GM23338 (cell line): ENCODE results near the gene NDST1. TPM values are rescaled to one million over a fixed set of nuclear protein-coding genes. Genes with fewer than 3 reads are reported as not detected.

Source experiments
- ATAC-seq: fragments of 200-7000 bp; cut with Tn5 transposase; 3 replicates; pipeline ENCODE4 v1.9.1; 2020
- DNase-seq: peaks from one replicate; pipeline ENCODE4 v3.0.0-alpha.2; 2015; ENCODE audit warnings: low spot score
- H2AFZ ChIP-seq: fragments of 200-600 bp; sonication (generic); 2 replicates; pipeline ENCODE4 v1.8.0; 2016; ENCODE audit warnings: antibody characterized with exemption, mild to moderate bottlenecking, moderate library complexity
- H3F3A ChIP-seq: fragments of 200-600 bp; sonication (generic); replicated peaks from 2 replicates; pipeline ENCODE4 v1.8.0; 2017; ENCODE audit warnings: antibody characterized with exemption, mixed run types, low read depth
- H3K27ac ChIP-seq: fragments of 200-600 bp; sonication (generic); 2 replicates; pipeline ENCODE4 v1.6.1; 2016; ENCODE audit warnings: low read depth
- H3K27me3 ChIP-seq: fragments of 200-600 bp; sonication (generic); 2 replicates; pipeline ENCODE4 v1.8.0; 2016; ENCODE audit warnings: mild to moderate bottlenecking, mixed run types, moderate library complexity; ENCODE audit not compliant: insufficient read depth
- H3K36me3 ChIP-seq: fragments of 200-600 bp; sonication (generic); 2 replicates; pipeline ENCODE4 v1.8.0; 2016; ENCODE audit warnings: mild to moderate bottlenecking; ENCODE audit not compliant: insufficient read depth
- H3K4me1 ChIP-seq: fragments of 200-600 bp; sonication (generic); 2 replicates; pipeline ENCODE4 v1.8.0; 2016; ENCODE audit warnings: mild to moderate bottlenecking, moderate library complexity; ENCODE audit not compliant: insufficient read depth
- H3K4me2 ChIP-seq: fragments of 200-600 bp; sonication (generic); 2 replicates; pipeline ENCODE4 v1.7.1; 2017; ENCODE audit warnings: mixed run types
- H3K4me3 ChIP-seq: fragments of 200-600 bp; sonication (generic); 2 replicates; pipeline ENCODE4 v1.6.1; 2016; ENCODE audit warnings: mixed run types
- H3K79me2 ChIP-seq: fragments of 200-600 bp; sonication (generic); replicated peaks from 2 replicates; pipeline ENCODE4 v1.8.0; 2017; ENCODE audit warnings: mild to moderate bottlenecking; ENCODE audit not compliant: insufficient read depth
- H3K9me2 ChIP-seq: fragments of 200-600 bp; sonication (generic); 2 replicates; pipeline ENCODE4 v1.8.0; 2017; ENCODE audit not compliant: insufficient read depth
- H4K20me1 ChIP-seq: fragments of 200-600 bp; sonication (generic); replicated peaks from 2 replicates; pipeline ENCODE4 v1.8.0; 2017; ENCODE audit warnings: mild to moderate bottlenecking; ENCODE audit not compliant: insufficient read depth
- H3K27ac Mint-ChIP-seq: 2 replicates; pipeline ENCODE4 v1.8.0; 2020; ENCODE audit warnings: inconsistent platforms, mild to moderate bottlenecking, moderate library complexity, mixed read lengths
- H3K27me3 Mint-ChIP-seq: 3 replicates; pipeline ENCODE4 v1.8.0; 2022; ENCODE audit warnings: low read depth, mild to moderate bottlenecking, moderate library complexity, mixed read lengths, inconsistent platforms; ENCODE audit not compliant: insufficient read depth, poor library complexity
- H3K36me3 Mint-ChIP-seq: 3 replicates; pipeline ENCODE4 v1.8.0; 2021; ENCODE audit warnings: low read depth, mild to moderate bottlenecking, inconsistent platforms, moderate library complexity, mixed read lengths
- H3K4me1 Mint-ChIP-seq: 3 replicates; pipeline ENCODE4 v1.8.0; 2020; ENCODE audit warnings: mild to moderate bottlenecking, inconsistent platforms, mixed read lengths
- H3K4me3 Mint-ChIP-seq: 3 replicates; pipeline ENCODE4 v1.8.0; 2021; ENCODE audit warnings: moderate library complexity, mild to moderate bottlenecking, inconsistent platforms, mixed read lengths
- H3K9me3 Mint-ChIP-seq: 3 replicates; pipeline ENCODE4 v1.8.0; 2020; ENCODE audit warnings: moderate library complexity, mild to moderate bottlenecking, inconsistent platforms, mixed read lengths
- CREB1 ChIP-seq: fragments of 250-450 bp; sonication (Bioruptor Pico); IDR thresholded peaks from 2 replicates; pipeline ENCODE4 v1.5.0; 2020; ENCODE audit warnings: low read depth, mild to moderate bottlenecking, moderate library complexity
- CTCF ChIP-seq, 2 experiments: fragments of 200-600 bp in 1 of 2; sonication (generic) in 1 of 2; conservative IDR thresholded peaks; 2 replicates each; pipeline versions ENCODE4 v1.5.1 to v1.6.1; 2016 to 2017; ENCODE audit warnings: antibody characterized with exemption in 2 of 2, low read depth in 2 of 2, mild to moderate bottlenecking in 2 of 2, moderate library complexity in 1 of 2
- EZH2phosphoT487 ChIP-seq: fragments of 200-600 bp; sonication (generic); IDR thresholded peaks from one replicate; pipeline ENCODE4 v1.8.1; 2018; ENCODE audit warnings: antibody characterized with exemption; ENCODE audit not compliant: unreplicated experiment
- JUNB ChIP-seq: IDR thresholded peaks from one replicate; pipeline ENCODE4 v1.6.1; 2016; ENCODE audit warnings: antibody characterized with exemption; ENCODE audit not compliant: unreplicated experiment
- REST ChIP-seq: IDR thresholded peaks from one replicate; pipeline ENCODE4 v1.6.1; 2018; ENCODE audit warnings: antibody characterized with exemption; ENCODE audit not compliant: unreplicated experiment
- STAT1 ChIP-seq: IDR thresholded peaks from one replicate; pipeline ENCODE4 v1.6.1; 2016; ENCODE audit warnings: antibody characterized with exemption; ENCODE audit not compliant: unreplicated experiment
- ZNF331 ChIP-seq: fragments of 250-450 bp; sonication (Bioruptor Pico); IDR thresholded peaks from 2 replicates; pipeline ENCODE4 v1.5.0; 2020; ENCODE audit warnings: low read depth, mild to moderate bottlenecking, moderate library complexity
- polyA plus RNA-seq: library from polyadenylated mRNA; unstranded; fragments of >200 nt; fragmentation: Nextera tagmentation; extraction: Ambion mirVana; gene quantifications from 2 replicates; pipeline ENCODE4 v1.2.1, GENCODE V29; 2016
- total RNA-seq: library from RNA; depleted of rRNA; stranded (reverse); fragments of >200 nt; shearing (Covaris generic); gene quantifications from 2 replicates; pipeline ENCODE4 v1.2.3, GENCODE V29; 2014

Gene NDST1
- total and polyA plus RNA-seq, 2 experiments from 2014 or later = 7.3 to 85.0 TPM

- H3K4me3 Mint-ChIP-seq = no peak overlapping the region
- no peak overlapping the region for H2AFZ ChIP-seq
- DNase-seq (no peak), ATAC-seq (no peak)
- H3K4me1 ChIP-seq = no peaks in the 10 kb centered on the region
- no peaks in the 10 kb centered on the region for H4K20me1 ChIP-seq
- TF ChIP-seq CREB1 (no peak), EZH2phosphoT487 (no peak), STAT1 (no peak), JUNB (no peak), REST (no peak)
- no peaks in the 10 kb centered on the region; the same call in 1 of the 2 replicates for H3K9me2 ChIP-seq
- no peaks in the 10 kb centered on the region; the same call in 2 of the 3 replicates for H3K4me1 Mint-ChIP-seq
- H3K79me2 ChIP-seq = no peaks in the 10 kb centered on the region
- no peaks in the 10 kb centered on the region for H3K9me3 Mint-ChIP-seq
- H3K27me3 ChIP-seq = no peaks in the 10 kb centered on the region
- no peak overlapping the region for H3K27ac Mint-ChIP-seq
- no peak overlapping the region for H3K27ac ChIP-seq
- H3F3A ChIP-seq = no peaks in the 10 kb centered on the region
- H3K27me3 Mint-ChIP-seq = peaks cover 5% of the 10 kb centered on the region
- H3K4me2 ChIP-seq = no peak overlapping the region
- H3K36me3 ChIP-seq = no peaks in the 10 kb centered on the region
- no peaks in the 10 kb centered on the region for H3K36me3 Mint-ChIP-seq
- no peak overlapping the region for H3K4me3 ChIP-seq
These were observed 62.4 kb downstream of the NDST1 start for GRCh38 chr5:150570333-150570732.

- no peak overlapping the region for H3K4me3 Mint-ChIP-seq
- Histone ChIP-seq H3K4me1 (no peaks in the 10 kb centered on the region), H3K4me2 (no peak overlapping the region), H3K4me3 (no peak overlapping the region), H3K27ac (no peak overlapping the region), H4K20me1 (no peaks in the 10 kb centered on the region), H3K36me3 (no peaks in the 10 kb centered on the region), H2AFZ (no peak overlapping the region), H3K9me2 (no peaks in the 10 kb centered on the region; the same call in 1 of the 2 replicates), H3K27me3 (no peaks in the 10 kb centered on the region), H3F3A (no peaks in the 10 kb centered on the region), H3K79me2 (no peaks in the 10 kb centered on the region)
- ATAC-seq (no peak), DNase-seq (no peak)
- no peaks in the 10 kb centered on the region for H3K36me3 Mint-ChIP-seq
- no peak overlapping the region for H3K27ac Mint-ChIP-seq
- H3K4me1 Mint-ChIP-seq = no peaks in the 10 kb centered on the region; the same call in 2 of the 3 replicates
- H3K27me3 Mint-ChIP-seq = peaks cover 5% of the 10 kb centered on the region
- no peaks in the 10 kb centered on the region for H3K9me3 Mint-ChIP-seq
- no peak for TF ChIP-seq CTCF (conservative IDR thresholded peaks at IDR 0.05; ENCODE audit: low read depth in 2 of 2)
- TF ChIP-seq REST = no peak
- no peak for TF ChIP-seq ZNF331 (CRISPR knock-in tag)
These were observed 63.9 kb downstream of the NDST1 start for GRCh38 chr5:150571836-150572235.
